NCI-H524 treated with DMSO at 0.1 percent for 48 hours (cell line): ENCODE results near the gene PAFAH1B2.

ENCODE experiments used
- DNase-seq: peaks from one replicate; lab custom pipeline; 2025; lab: John Stamatoyannopoulos, UW

PAFAH1B2 gene

GRCh38 chr11:117220999-117221774, 77.1 kb downstream of the PAFAH1B2 start:
- no peak for DNase-seq

- no peak for DNase-seq
Observed at GRCh38 chr11:117221775-117222517, 77.9 kb downstream of the PAFAH1B2 start.

GRCh38 chr11:117222991-117223740, 79.1 kb downstream of the PAFAH1B2 start:
- no peak for DNase-seq

GRCh38 chr11:117223741-117224689, 79.9 kb downstream of the PAFAH1B2 start:
- DNase-seq: no peak

- DNase-seq: no peak
Observed at GRCh38 chr11:117225553-117226170, 81.6 kb downstream of the PAFAH1B2 start.
